GM13976 (cell line): ENCODE measurements around the gene ANKFY1.

Source experiments
- DNase-seq: peaks from one replicate; pipeline ENCODE4 v3.0.0; 2012; ENCODE audit warnings: low spot score
- in situ Hi-C: fragments of 300-500 bp; cut with MboI; formaldehyde crosslinking; loops from one replicate; pipeline ENCODE4 v1.12.0; 2022; ENCODE audit warnings: low sequenced_read_pairs, mixed read lengths, inconsistent platforms; ENCODE audit not compliant: unreplicated experiment
- TF ChIP-seq, protein P1 (sequence below): IDR thresholded peaks from 2 replicates; pipeline ENCODE4 v1.5.1; 2012; ENCODE audit warnings: borderline replicate concordance, mild to moderate bottlenecking; ENCODE audit not compliant: insufficient read depth; ENCODE audit errors: extremely low read depth, missing control alignments, control extremely low read depth

ANKFY1 gene

GRCh38 chr17:4188076-4188475, 75.7 kb downstream of the ANKFY1 start:
- TF ChIP-seq, protein P1, sequence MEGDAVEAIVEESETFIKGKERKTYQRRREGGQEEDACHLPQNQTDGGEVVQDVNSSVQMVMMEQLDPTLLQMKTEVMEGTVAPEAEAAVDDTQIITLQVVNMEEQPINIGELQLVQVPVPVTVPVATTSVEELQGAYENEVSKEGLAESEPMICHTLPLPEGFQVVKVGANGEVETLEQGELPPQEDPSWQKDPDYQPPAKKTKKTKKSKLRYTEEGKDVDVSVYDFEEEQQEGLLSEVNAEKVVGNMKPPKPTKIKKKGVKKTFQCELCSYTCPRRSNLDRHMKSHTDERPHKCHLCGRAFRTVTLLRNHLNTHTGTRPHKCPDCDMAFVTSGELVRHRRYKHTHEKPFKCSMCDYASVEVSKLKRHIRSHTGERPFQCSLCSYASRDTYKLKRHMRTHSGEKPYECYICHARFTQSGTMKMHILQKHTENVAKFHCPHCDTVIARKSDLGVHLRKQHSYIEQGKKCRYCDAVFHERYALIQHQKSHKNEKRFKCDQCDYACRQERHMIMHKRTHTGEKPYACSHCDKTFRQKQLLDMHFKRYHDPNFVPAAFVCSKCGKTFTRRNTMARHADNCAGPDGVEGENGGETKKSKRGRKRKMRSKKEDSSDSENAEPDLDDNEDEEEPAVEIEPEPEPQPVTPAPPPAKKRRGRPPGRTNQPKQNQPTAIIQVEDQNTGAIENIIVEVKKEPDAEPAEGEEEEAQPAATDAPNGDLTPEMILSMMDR: no peak
- DNase-seq: no peak
- in situ Hi-C loops: no loop called here

GRCh38 chr17:4187076-4187475, 76.7 kb downstream of the ANKFY1 start:
- DNase-seq: no peak
- in situ Hi-C loops: no loop called here
- TF ChIP-seq, protein P1: no peak

- DNase-seq: no peak
- in situ Hi-C loops: no loop called here
- TF ChIP-seq, protein P1: no peak
These were observed 77.4 kb downstream of the ANKFY1 start for GRCh38 chr17:4186357-4186881.

GRCh38 chr17:4185656-4186055, 78.1 kb downstream of the ANKFY1 start:
- TF ChIP-seq, protein P1: no peak
- in situ Hi-C loops: no loop called here
- no peak for DNase-seq

- in situ Hi-C loops: no loop called here
- TF ChIP-seq, protein P1: no peak
- DNase-seq: no peak
These were observed 79.0 kb downstream of the ANKFY1 start for GRCh38 chr17:4184811-4185210.

GRCh38 chr17:4182043-4182442, 81.7 kb downstream of the ANKFY1 start:
- in situ Hi-C loops: no loop called here
- TF ChIP-seq, protein P1: no peak
- no peak for DNase-seq
